Left renal pelvis (tissue), 4 donors: Measurements from ENCODE around the gene NPIPB2. TPM values are rescaled to one million over a fixed set of nuclear protein-coding genes. Genes with fewer than 3 reads are reported as not detected.
A peak's percentile ranks its signal among the peaks of the same experiment; 100 is the strongest.
"Not testable (repeated sequence)": the region's sequence is repeated elsewhere in the genome, so short reads cannot be mapped to it uniquely, and the experiment has no call there.

Source experiments
- DNase-seq, 4 donors: peaks; one replicate each; pipeline ENCODE4 v3.0.0-alpha.2; 2013; ENCODE audit warnings: low read depth in 4 of 4, low spot score in 3 of 4
- polyA plus RNA-seq, 4 donors: library from polyadenylated mRNA; unstranded; fragments of 120-200 nt; gene quantifications; one replicate each; pipeline ENCODE4 v1.2.1, GENCODE V29; 2013; ENCODE audit not compliant: insufficient read length in 4 of 4

Gene NPIPB2
- 10 to 100 TPM in 2 of 4 donors, 1 to 10 TPM in 2; 1.6 to 21.2 (median 5.8) TPM for polyA plus RNA-seq

DNA sequence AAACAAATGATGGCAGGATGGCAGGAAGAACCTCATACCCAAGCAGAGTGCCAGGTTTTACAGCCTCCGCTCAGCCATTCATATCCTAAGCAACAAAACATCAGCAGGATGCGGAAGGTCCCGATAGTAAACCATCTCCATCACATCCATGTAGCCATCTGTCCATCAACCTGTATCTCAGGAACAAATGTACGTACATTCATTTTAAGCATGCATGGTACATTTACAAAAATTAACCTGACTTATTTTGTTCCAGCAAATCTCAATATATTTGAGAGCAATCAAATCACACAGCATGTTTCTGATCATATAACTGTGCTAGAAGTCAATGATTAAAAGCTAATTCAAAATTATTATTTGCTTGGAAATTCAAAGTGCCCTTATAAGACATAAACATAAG lies at the start of gene NPIPB2:
Gene NPIPB2, minus strand, starts transcription at position 101 of the 400 bp plus-strand sequence. Its CDS starts 0 bp downstream, at position 101.
- DNase-seq, result not testable (repeated sequence)

DNA sequence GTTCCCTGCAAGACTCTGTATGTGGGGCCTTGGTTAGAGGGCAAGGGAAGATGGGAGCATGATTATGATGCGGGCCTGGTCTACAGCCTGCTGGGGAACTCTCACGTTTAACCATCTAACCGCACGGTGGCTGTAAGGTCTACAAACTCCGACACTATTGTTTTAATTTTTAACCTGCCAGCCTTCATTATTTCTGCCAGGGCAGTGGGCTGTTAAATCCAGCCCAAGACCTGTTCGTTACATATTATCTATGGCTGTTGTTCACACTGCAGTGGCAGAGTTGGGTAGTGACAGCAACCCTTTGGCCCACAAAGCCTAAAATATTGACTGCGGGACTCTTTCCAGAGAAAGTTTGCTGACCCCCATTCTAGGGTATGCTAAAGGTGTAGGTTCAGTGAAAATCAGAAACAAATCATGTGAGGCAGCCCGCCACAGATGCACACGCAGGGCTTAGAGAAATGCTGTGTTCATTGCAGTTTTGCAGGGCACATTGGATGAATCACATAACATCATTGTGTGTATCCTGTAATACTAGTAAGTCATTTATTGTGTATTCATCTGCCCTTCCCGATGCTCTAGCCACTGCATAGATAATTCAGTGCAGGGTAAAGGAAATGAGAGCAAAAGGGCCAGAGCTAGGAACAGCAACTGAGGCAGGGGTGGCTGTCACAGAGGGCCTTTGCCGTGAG lies 49.0 kb upstream of the NPIPB2 start:
- DNase-seq, result peak in 2 of 4 donors; percentile 39 to 47

DNA sequence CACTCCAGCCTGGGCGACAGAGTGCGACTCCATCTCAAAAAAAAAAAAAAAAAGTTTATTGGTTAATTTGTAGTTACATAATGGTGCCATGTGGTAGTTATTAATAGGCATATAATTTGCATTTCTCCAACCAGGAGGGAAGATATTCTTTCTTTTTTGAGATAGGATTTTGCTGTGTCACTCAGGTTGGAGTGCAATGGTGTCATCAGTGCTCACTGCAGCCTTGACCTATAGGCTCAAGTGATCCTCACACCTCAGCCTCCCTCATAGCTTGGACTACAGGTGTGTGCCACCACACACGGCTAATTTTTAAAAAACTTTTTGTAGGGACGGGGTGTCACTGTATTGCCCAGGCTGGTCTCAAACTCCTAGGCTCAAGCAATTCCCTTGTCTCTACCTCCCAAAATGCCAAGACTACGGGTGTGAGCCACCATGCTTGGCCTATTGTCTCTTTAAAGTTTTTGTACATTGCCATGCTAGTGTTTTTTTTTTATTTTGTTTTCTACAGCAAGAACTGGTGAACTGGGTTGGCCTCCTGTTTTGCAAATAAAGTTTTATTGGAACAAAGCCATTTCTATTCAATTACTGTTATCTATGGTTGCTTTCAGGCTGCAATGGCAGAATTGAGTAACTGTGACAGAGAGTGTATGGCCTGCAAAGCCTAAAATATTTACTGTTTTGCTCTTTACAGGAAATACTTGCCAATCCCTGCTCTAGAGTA lies 46.6 kb upstream of the NPIPB2 start:
- no peak for DNase-seq

DNA sequence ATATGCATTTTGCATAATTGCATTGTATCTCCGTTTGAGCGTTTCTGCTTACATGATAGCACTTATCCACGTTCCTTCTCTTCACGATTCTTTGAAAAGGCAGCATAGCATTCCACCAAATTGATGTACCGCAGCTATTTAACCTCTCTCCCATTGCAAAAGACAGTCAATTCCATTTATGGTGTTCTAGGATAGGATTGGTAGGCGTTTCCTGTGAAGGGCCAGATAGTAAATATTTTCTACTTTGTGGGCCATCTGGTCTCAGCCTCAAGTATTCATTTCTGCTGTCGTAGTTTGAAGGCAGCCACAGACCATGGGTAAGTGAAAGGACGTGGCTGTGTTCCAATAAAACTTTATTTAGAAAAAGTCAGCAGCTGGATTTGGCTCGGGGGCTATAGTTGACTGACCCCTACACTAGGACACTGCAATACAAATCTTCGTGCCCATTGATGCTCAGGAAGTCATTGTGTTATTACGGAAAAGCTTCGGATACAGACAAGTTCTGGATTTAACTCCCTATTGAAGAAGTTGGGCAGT lies 44.7 kb upstream of the NPIPB2 start:
- DNase-seq, result no peak

DNA sequence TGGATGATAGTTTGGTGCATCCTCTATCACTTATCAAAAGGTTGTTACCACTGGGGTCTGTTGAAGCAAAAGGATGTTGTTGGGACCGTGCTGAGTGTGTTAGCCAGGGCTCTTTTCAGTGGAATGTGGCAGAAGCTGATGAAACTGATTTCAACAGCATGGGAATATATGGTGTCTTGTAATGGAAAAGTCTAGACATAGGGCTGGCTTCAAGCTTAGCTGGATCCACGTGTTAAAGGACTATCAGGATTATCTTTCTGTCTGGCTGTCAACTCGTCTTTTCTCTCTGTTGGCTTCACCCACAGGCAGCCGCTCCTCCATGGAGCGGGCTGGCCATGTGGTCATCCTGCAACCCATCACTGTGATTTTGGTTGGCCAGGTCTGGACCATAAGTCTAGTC lies 43.4 kb upstream of the NPIPB2 start:
- DNase-seq, result no peak

DNA sequence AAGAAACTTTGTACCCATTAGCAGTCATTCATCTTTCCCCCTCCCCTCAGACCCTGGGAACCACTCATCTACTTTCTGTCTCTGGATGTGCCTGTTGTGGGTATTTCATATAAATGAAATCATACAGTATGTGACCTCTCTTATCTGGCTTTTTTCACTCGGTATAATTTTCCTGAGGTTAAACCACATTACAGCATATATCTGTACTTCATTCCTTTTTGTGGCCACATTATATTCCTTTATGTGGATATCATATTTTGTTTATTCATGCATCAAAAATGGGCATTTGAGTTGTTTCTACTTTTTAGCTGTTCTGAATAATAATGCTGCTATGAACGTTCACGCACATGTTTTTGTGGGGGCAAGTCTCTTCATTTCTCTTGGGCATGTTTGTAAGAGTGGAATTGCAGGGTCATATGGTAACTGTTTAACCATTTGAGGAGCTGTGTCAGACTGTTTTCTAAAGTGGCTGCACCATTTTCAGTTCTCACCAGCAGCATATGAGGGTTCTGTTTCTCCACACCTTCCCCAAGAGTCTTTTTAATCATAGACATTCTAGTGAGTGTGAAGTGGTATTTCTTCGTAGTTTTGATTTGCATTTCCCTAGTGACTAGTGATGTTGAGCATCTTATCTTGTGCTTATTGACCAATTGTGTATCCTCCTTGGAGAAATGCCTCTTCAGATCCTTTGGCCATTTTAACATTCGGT lies 38.4 kb upstream of the NPIPB2 start:
- DNase-seq, result no peak

DNA sequence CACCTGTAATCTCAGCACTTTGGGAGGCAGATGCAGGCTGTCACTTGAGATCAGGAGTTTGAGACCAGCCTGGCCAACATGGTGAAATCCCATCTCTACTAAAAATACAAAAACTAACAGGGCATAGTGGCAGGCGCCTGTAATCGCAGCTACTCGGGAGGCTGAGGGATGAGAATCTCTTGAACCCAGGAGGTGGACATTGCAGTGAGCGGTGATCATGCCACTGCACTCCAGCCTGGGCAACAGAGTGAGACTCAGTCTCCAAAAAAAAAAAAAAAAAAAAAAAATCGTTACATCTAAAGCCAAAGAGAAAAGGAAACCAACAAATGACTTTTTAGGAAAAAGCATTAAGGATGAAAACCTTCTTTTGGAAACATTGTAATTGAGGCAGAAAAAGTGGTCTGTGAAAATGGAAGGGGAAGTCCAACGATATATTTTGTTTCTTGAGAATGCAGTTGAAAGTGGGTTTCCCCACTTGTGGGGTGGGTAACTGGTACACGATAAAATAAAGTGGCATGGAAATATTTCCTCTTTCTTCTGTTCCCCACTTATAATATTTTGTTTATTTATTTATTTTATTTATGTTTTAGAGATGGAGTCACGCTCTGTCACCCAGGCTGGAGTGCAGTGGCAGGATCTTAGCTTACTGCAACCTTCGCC lies 37.3 kb upstream of the NPIPB2 start:
- DNase-seq, result no peak

DNA sequence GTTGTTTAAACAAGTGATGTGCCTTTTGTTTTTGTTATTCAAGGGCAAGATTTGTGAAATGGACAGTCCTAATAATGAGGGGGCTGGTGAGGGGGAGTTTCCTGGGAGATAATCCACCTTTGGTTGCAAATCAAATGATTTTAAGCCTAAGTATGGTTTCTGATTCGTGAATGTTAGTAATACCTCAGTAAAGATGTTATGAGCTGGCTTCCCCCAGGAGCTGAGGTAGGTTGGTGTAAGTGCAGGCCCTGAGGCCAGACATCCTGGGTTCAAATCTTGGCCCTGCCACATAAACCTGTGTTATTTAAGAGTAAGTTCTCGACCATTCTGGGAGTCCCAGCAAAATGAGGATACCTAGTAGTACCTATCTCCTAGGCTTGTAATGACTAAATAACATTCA lies 36.2 kb upstream of the NPIPB2 start:
- DNase-seq, result no peak

DNA sequence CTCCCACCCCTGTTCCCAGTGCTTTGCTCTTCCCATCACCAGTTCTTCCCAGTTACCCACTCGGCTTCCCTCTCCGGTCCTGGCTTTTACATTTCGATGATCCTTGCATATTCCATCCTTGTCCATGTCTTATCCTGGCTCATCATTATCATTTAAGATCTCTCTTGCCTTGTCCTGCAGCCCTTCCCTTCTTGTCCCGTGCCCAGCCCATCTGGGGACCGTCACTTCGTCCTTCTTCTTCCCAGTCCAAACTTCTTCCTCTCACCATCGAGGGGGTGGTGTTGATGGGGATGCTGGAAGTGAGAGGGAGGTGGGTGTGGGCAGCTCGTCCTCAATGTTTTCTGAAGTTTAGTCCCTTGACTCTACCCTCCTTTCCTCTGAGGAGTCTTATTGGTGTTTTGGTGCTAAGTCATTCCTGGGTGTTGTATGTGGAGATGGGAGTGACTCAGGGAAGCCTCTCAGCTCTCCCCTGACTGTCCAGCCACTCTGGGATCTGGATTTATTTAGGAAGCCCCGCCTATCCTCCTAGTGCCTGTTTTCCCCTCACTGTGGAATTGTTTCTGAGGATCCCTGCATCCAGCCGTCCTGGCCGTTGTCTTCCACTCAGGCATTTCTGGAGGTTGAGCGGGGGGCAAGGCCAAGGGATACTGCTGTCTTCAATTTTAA lies 35.7 kb upstream of the NPIPB2 start:
- no peak for DNase-seq

DNA sequence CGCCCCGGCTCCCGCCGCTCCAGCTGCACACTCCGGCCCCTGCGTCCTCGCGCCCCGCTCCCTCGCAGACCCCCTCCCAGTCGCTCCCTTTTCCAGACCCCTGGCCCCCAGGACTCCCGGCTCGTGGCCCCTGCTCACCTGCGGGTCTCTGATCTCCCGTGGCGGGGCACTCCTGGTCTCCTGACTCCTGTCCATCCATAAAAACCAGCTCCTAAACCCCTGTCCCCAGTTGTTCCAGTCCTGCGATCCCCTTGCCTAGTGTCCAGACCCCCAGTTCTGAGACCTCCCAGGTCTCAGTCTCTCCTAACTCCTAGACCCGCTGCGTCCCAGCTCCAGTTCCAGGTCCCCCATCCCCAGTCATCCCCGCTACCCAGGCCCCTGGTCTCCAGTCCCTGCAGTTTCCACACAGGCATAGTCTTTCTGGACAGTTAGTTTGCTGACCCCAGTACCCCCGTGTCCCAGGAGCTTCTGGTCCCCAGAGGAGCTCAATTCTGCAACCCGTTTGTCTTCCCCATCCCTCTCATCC lies 35.1 kb upstream of the NPIPB2 start:
- DNase-seq, result no peak

DNA sequence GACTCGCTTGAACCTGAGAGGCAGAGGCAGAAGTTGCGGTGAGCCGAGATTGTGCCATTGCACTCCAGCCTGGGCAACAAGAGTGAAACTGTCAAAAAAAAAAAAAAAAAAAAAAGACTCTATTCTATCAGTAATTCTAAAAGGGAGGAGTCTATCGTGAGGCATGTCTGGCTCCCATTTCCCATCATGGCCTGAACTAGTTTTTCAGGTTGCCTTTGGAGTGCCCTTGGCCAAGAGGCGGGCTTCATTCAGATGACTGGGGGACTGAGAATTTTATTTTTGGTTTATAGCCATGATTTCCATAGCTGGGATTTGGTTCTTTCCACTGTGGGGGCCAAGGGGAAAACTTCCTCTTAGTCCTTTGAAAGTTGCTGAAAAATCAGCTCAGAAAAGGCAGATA lies 31.2 kb upstream of the NPIPB2 start:
- DNase-seq, result no peak

DNA sequence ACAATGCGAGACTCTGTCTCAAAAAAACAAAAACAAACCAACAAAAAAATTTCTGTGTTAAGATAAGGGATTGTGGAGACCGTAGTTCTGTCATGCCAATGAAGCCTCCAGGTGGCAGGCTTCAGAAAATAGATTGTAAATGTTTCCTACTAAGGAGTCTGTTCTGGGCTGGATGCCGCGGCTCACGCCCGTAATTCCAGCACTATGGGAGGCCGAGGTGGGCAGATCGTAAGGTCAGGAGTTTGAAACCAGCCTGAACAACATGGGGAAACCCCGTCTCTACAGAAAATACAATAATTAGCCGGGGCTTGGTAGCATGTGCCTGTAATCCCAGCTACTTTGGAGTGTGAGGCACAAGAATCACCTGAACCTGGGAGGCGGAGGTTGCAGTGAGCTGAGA lies 30.3 kb upstream of the NPIPB2 start:
- DNase-seq, result no peak

DNA sequence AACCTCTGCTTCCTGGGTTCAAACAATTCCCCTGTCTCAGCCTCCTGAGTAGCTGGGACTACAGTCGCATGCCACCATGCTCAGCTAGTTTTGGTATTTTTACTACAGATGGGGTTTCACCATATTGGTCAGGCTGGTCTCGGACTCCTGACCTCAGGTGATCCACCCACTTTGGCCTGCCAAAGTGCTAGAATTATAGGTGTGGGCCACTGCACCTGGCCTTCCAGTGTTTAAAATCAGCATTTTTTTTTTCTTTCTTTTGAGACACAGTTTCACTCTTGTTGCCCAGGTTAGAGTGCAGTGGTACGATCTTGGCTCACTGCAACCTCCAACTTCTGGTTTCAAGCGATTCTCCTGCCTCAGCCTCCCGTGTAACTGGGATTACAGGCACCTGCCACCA lies 28.4 kb upstream of the NPIPB2 start:
- DNase-seq, result not testable (repeated sequence)

DNA sequence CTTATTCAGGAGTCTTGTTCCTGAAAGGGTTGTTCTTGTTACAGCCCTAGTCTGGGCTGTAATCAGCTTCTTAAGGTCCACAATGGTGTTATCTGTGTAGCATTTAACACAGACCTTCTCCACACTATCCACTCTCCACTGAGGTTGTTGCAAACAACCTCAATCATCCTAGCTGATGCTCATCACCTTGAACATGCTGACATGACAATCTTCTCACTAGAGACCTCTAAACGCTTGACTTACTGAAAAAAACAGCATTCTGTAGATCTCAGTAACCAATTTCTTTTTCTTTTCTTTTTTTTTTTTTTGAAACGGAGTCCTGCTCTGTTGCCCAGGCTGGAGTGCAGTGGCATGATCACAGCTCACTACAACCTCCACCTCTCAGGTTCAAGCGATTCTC lies 26.7 kb upstream of the NPIPB2 start:
- no peak for DNase-seq

DNA sequence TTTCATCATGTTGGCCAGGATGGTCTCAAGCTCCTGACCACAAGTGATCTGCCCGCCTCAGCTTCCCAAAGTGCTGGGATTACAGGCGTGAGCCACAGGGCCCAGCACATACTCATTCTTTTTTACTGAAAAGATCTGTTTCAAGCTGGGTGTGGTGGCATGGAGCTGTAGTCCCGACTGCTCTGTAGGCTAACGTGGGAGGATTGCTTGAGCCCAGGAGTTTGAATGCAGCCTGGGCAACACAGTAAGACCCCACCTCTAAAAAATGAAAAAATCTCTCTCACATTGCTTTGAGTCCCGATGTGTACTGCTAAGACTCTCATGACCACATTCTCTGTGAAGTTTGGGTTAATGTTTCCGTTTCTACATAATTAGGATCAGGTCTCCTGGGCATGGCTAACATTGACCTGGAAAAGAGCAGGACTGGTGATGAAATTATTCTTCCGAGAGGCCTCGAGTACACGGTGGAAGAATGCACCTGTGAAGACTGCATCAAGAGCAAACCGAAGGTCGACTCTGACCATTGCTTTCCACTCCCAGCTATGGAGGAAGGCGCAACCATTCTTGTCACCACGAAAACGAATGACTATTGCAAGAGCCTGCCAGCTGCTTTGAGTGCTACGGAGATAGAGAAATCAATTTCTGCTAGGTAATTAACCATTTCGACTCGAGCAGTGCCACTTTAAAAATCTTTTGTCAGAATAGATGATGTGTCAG lies 25.5 kb upstream of the NPIPB2 start:
- no peak for DNase-seq

DNA sequence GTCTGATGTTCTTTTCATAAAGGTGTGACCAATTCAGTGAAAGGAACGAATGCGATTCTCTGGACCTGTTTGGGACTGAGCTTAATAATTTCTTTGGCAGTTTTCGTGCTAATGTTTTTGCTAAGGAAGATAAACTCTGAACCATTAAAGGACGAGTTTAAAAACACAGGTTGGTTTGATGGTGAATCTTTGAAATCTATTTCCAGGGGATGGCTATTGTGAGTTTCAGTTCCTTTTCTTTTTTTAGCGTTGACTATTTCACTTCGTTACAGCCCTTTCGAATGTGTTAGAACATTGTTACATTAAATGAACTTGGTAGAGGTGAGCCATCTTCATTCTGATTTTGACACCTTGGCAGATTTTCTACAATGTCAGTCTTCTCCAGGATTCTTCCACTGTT lies 24.3 kb upstream of the NPIPB2 start:
- no peak for DNase-seq

DNA sequence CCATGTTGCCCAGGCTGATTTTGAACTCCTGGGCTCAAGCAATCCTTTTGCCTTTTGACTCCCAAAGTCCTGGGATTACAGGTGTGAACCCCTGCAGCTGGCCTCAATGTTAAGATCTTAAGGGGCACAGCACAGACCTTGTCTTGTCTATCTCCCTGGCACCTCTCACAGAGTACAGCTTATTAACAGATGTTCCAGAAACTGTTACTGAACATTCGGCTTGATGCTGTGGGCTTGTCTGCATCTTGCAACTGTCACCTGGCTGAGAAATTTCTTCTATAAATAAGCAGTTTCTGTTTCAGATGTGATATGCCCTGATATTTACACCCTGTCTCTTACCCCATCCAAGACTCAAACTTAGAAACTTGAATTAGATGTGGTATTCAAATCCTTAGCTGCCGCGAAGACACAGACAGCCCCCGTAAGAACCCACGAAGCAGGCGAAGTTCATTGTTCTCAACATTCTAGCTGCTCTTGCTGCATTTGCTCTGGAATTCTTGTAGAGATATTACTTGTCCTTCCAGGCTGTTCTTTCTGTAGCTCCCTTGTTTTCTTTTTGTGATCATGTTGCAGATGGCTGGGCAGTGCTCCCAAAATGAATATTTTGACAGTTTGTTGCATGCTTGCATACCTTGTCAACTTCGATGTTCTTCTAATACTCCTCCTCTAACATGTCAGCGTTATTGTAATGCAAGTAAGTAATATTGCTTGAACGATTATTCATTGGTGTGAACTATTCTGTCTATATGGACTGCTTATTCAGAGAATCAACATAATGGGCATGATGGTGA lies 23.1 kb upstream of the NPIPB2 start, which contains the start of gene TNFRSF17:
Gene TNFRSF17, plus strand, starts transcription at position 450 of the 791 bp plus-strand sequence. Its CDS starts 115 bp downstream, at position 565.
- DNase-seq, result no peak

DNA sequence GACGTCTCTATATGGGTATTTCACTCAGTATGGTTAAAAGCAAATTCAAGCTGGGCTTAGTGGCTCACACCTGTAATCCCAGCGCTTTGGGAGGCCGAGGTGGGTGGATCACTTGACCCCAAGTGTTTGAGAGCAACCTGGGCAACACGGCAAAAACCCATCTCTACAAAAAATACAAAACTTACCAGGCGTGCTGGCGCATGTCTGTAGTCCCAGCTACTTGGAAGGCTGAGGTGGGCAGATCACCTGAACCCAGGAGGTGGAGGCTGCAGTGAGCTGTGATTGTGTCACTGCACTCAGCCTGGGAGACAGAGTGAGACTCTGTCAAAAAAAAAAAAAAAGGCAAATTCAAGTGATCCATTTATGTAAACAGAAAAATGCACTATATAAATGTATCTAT lies 21.9 kb upstream of the NPIPB2 start:
- no peak for DNase-seq
